ENCODE data around the gene AGMO. TPM values are rescaled to one million over a fixed set of nuclear protein-coding genes. Genes with fewer than 3 reads are reported as not detected.

The AGMO gene
- total RNA-seq, 4 donors from 2014 or later: 0.11 to 0.55 TPM; not detected in 2

- Histone ChIP-seq H3K9me3 (no peaks in the 10 kb centered on the region), H3K36me3 (no peaks in the 10 kb centered on the region), H3K4me1 (no peaks in the 10 kb centered on the region), H3K27me3 (no peaks in the 10 kb centered on the region), H3K4me3 (no peak overlapping the region), H3K27ac (no peak overlapping the region)
- DNase-seq: no peak
- in situ Hi-C loops (cut with MboI; ENCODE audit: low sequenced_read_pairs in 4 of 4) (no loop called here), intact Hi-C loops (cut with DNase I; ENCODE audit: low total_unique reads) (no loop called here)
- ATAC-seq: no peak
- TF ChIP-seq POLR2A (IDR thresholded peaks at IDR 0.05): no peak
- TF ChIP-seq, protein P1, sequence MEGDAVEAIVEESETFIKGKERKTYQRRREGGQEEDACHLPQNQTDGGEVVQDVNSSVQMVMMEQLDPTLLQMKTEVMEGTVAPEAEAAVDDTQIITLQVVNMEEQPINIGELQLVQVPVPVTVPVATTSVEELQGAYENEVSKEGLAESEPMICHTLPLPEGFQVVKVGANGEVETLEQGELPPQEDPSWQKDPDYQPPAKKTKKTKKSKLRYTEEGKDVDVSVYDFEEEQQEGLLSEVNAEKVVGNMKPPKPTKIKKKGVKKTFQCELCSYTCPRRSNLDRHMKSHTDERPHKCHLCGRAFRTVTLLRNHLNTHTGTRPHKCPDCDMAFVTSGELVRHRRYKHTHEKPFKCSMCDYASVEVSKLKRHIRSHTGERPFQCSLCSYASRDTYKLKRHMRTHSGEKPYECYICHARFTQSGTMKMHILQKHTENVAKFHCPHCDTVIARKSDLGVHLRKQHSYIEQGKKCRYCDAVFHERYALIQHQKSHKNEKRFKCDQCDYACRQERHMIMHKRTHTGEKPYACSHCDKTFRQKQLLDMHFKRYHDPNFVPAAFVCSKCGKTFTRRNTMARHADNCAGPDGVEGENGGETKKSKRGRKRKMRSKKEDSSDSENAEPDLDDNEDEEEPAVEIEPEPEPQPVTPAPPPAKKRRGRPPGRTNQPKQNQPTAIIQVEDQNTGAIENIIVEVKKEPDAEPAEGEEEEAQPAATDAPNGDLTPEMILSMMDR (IDR thresholded peaks at IDR 0.05 in 4 of 5, conservative IDR thresholded peaks at IDR 0.05 in 1 of 5): no peak
Measured at GRCh38 chr7:15546272-15546792, 15.5 kb downstream of the AGMO start.

GRCh38 chr7:15544050-15544449, 17.8 kb downstream of the AGMO start:
- H3K4me1 ChIP-seq: no peaks in the 10 kb centered on the region
- no peaks in the 10 kb centered on the region for H3K36me3 ChIP-seq
- TF ChIP-seq, protein P1 (IDR thresholded peaks at IDR 0.05 in 4 of 5, conservative IDR thresholded peaks at IDR 0.05 in 1 of 5): no peak
- TF ChIP-seq POLR2A (IDR thresholded peaks at IDR 0.05): no peak
- H3K9me3 ChIP-seq: no peaks in the 10 kb centered on the region
- H3K27ac ChIP-seq: no peak overlapping the region
- DNase-seq (no peak), ATAC-seq (no peak)
- no peaks in the 10 kb centered on the region for H3K27me3 ChIP-seq
- intact Hi-C loops (cut with DNase I; ENCODE audit: low total_unique reads): no loop called here
- no peak overlapping the region for H3K4me3 ChIP-seq
- in situ Hi-C loops (cut with MboI; ENCODE audit: low sequenced_read_pairs in 4 of 4): no loop called here

GRCh38 chr7:15543256-15543655, 18.6 kb downstream of the AGMO start:
- H3K27ac ChIP-seq: no peak overlapping the region
- no peaks in the 10 kb centered on the region for H3K9me3 ChIP-seq
- in situ Hi-C loops (cut with MboI; ENCODE audit: low sequenced_read_pairs in 4 of 4) (no loop called here), intact Hi-C loops (cut with DNase I; ENCODE audit: low total_unique reads) (no loop called here)
- TF ChIP-seq POLR2A (IDR thresholded peaks at IDR 0.05): no peak
- TF ChIP-seq, protein P1 (IDR thresholded peaks at IDR 0.05 in 4 of 5, conservative IDR thresholded peaks at IDR 0.05 in 1 of 5): no peak
- DNase-seq (no peak), ATAC-seq (no peak)
- H3K4me1 ChIP-seq: no peaks in the 10 kb centered on the region
- H3K4me3 ChIP-seq: no peak overlapping the region
- H3K36me3 ChIP-seq: no peaks in the 10 kb centered on the region
- H3K27me3 ChIP-seq: no peaks in the 10 kb centered on the region

DNA sequence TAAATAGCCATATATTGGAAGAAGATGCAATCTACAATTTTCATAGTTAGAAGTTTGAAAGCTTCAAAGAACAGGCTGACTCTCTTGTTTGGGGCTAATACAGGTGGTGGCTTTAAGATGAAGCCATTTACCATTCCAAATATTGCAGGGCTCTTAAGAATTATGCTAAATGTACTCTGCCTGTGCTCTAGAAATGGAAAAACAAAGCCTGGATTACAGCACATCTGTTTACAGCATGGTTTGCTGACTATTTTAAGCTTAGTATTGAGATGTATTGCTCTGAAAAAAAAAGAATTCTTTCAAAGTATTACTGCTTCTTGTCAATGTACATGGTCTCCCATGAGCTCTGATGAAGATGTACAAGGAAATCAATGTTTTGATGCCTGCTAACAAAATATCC, 34.2 kb downstream of the AGMO start:
- no peaks in the 10 kb centered on the region for H3K9me3 ChIP-seq
- ATAC-seq: no peak
- in situ Hi-C loops (cut with MboI; ENCODE audit: low sequenced_read_pairs in 4 of 4): no loop called here

More for the DNA sequence above, 34.2 kb downstream of the AGMO start:
- TF ChIP-seq POLR2A (IDR thresholded peaks at IDR 0.05): no peak
- TF ChIP-seq, protein P1 (IDR thresholded peaks at IDR 0.05 in 4 of 5, conservative IDR thresholded peaks at IDR 0.05 in 1 of 5): no peak
- no peaks in the 10 kb centered on the region for H3K36me3 ChIP-seq
- H3K27me3 ChIP-seq: no peaks in the 10 kb centered on the region
- no peaks in the 10 kb centered on the region for H3K4me1 ChIP-seq
- no peak overlapping the region for H3K4me3 ChIP-seq
- intact Hi-C loops (cut with DNase I; ENCODE audit: low total_unique reads): no loop called here
- no peak overlapping the region for H3K27ac ChIP-seq
- no peak for DNase-seq
